Activated CD4-positive, alpha-beta T cell treated with anti-CD3 and anti-CD28 coated beads, Interleukin-2, amount 10 ng/mL, durations not matched to agents 24 days and 14 days (primary cell): ENCODE results near the gene ABCA1. TPM values are rescaled to one million over a fixed set of nuclear protein-coding genes. Genes with fewer than 3 reads are reported as not detected.

ENCODE experiments used
- DNase-seq: peaks from one replicate; pipeline ENCODE4 v3.0.0; 2022
- H3K27ac Mint-ChIP-seq: one replicate; pipeline ENCODE4 v1.8.0; 2022; ENCODE audit warnings: mild to moderate bottlenecking, mixed read lengths
- H3K27me3 Mint-ChIP-seq: one replicate; pipeline ENCODE4 v1.8.0; 2022; ENCODE audit warnings: mixed read lengths
- H3K36me3 Mint-ChIP-seq: one replicate; pipeline ENCODE4 v1.8.0; 2022; ENCODE audit warnings: low read depth, mild to moderate bottlenecking, mixed read lengths
- H3K4me1 Mint-ChIP-seq: one replicate; pipeline ENCODE4 v1.8.0; 2021; ENCODE audit warnings: mixed read lengths
- H3K4me3 Mint-ChIP-seq: one replicate; pipeline ENCODE4 v1.8.0; 2022; ENCODE audit warnings: mild to moderate bottlenecking, moderate library complexity, mixed read lengths
- H3K9me3 Mint-ChIP-seq: one replicate; pipeline ENCODE4 v1.8.0; 2021; ENCODE audit warnings: mixed read lengths
- intact Hi-C: fragments of 100-400 bp; cut with micrococcal nuclease; formaldehyde crosslinking; loops from one replicate; pipeline ENCODE4 v1.15.1; 2023
- total RNA-seq: library from RNA; stranded (reverse); gene quantifications from 2 replicates; pipeline ENCODE4 v1.2.3, GENCODE V29; 2022

The ABCA1 gene
- total RNA-seq, 1 donor from 2014 or later = 0.56 TPM

DNA sequence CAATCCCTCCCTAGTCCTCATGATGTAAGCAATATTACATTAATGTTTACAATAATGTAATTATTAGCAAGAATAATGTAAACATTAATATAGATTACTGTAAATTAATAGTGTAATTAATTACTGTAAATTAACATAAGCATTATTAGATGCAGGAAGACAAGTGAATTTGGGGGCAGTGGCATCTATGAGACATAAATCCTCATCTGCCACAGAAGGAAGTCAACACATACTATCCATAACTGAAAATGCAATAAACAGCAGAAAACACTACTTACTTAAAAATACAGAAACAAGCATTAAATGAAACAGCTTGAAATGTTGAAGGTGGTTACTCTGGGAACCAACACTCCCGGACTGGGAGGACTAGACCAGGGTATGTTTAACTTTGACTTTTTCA, 181.2 kb downstream of the ABCA1 start:
- H3K4me3 Mint-ChIP-seq = peak overlapping the region; percentile 93
- H3K4me1 Mint-ChIP-seq = peaks cover 26% of the 10 kb centered on the region
- peaks cover 6% of the 10 kb centered on the region for H3K36me3 Mint-ChIP-seq
- peak overlapping the region; percentile 96 for H3K27ac Mint-ChIP-seq
- no peaks in the 10 kb centered on the region for H3K9me3 Mint-ChIP-seq
- no peak for DNase-seq
- no peaks in the 10 kb centered on the region for H3K27me3 Mint-ChIP-seq
- intact Hi-C loops = loop anchor here (1.0 to 10.0 kb wide), 7 partner anchors 248 to 952 kb away; partner anchors contain the start of genes SLC44A1, SMC2 and TMEM38B

DNA sequence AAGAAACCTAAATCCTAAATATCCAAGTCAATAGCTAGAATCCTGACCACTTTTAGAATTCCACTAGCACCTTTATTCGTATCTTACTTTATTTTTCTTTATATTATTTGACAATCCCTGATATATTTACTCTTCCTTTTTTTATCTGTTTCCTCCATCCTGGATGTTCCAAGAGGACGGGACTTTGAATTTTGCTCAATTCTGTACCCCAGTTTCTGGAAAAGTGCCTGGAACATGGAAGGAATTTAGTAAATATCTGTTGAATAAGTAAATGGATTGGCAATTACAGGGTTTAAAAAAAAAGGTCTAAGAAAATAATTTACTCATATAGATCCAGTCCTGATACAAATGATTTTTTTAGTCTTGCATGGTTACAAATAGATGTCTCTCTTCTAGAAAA, 181.7 kb downstream of the ABCA1 start:
- H3K9me3 Mint-ChIP-seq = no peaks in the 10 kb centered on the region
- intact Hi-C loops = loop anchor here (2.0 to 10.0 kb wide), 6 partner anchors 249 to 951 kb away; partner anchors contain the start of genes SLC44A1 and TMEM38B
- peak overlapping the region; percentile 9 for H3K4me3 Mint-ChIP-seq
- peaks cover 26% of the 10 kb centered on the region for H3K4me1 Mint-ChIP-seq
- H3K36me3 Mint-ChIP-seq = peaks cover 6% of the 10 kb centered on the region
- H3K27ac Mint-ChIP-seq = no peak overlapping the region
- H3K27me3 Mint-ChIP-seq = no peaks in the 10 kb centered on the region
- no peak for DNase-seq

DNA sequence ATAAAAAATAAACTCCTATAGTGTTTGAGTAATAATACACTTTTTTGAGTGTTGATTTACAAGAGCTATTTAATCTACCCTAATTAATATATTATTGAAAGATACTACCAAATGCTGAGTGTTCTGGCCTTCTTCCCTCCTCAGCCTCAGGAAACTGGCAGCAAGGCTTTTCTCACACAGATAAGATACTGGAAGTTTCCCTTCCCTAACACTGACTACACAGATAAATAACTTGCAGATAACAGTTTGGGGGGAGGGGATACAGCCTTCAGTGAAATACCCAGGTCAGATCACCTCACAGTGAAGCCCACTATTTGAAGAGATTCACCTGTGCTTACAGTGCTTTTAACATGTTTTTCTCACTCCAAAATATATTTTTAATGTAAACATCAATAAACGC, 182.1 kb downstream of the ABCA1 start:
- H3K27ac Mint-ChIP-seq = no peak overlapping the region
- intact Hi-C loops = loop anchor here (2.0 to 10.0 kb wide), 6 partner anchors 249 to 951 kb away; partner anchors contain the start of genes SLC44A1 and TMEM38B
- H3K36me3 Mint-ChIP-seq = peaks cover 3% of the 10 kb centered on the region
- peaks cover 26% of the 10 kb centered on the region for H3K4me1 Mint-ChIP-seq
- no peaks in the 10 kb centered on the region for H3K9me3 Mint-ChIP-seq
- H3K27me3 Mint-ChIP-seq = no peaks in the 10 kb centered on the region
- DNase-seq = no peak
- no peak overlapping the region for H3K4me3 Mint-ChIP-seq

DNA sequence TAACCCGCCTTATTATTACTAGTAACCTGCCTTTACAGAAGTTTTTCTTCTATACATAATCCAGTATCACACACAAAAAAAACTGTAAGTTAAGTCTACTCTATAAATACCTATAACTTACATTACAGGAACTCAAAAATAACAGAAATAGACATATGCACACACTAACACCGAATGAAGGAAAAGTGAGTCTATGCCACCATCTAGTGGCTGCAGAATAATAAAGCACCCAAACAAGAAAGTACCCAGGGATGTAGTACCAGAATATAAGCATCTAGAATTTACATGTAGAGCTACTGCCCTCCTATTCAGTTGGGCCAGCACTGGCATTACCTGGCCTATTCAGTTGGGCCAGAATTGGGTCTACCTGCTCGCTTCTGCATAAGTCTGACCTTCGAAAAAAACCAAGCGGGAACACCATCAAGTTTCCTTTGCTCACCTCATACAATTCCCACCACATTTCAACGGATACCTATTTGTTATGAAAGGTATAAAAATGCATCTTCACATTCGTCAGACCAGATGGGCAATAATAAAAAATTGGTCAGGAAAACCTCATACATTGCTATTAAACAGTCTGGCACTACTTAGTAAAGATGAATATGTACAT, 184.5 kb downstream of the ABCA1 start:
- Mint-ChIP-seq H3K9me3 (no peaks in the 10 kb centered on the region), H3K27me3 (no peaks in the 10 kb centered on the region), H3K4me3 (no peak overlapping the region), H3K36me3 (no peaks in the 10 kb centered on the region), H3K4me1 (peaks cover 11% of the 10 kb centered on the region), H3K27ac (no peak overlapping the region)
- DNase-seq = peak; percentile 84
- intact Hi-C loops = loop anchor here (2.0 to 10.0 kb wide), 7 partner anchors 251 to 1345 kb away; partner anchors contain the start of gene TMEM38B

DNA sequence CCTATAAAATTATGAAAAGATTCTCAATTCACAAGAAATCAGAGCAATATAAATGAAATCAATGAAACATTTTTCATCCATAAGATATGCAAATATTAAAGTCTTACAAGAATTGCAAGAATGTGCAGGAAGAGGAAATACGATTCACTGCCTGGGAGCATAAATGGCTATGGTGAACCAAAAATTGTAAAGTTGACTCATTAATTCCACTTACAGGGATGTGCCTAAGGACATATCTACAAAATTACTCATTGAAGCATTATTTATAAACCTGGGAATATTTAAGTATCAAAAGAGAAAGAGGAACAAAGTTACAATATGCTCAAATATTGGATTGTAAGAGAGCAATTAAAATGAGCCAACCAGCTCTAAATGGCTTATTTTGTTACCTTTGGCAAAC, 187.3 kb downstream of the ABCA1 start:
- H3K4me1 Mint-ChIP-seq = peaks cover 2% of the 10 kb centered on the region
- H3K4me3 Mint-ChIP-seq = no peak overlapping the region
- H3K27me3 Mint-ChIP-seq = no peaks in the 10 kb centered on the region
- no peak for DNase-seq
- no peaks in the 10 kb centered on the region for H3K36me3 Mint-ChIP-seq
- intact Hi-C loops = loop anchor here (5.0 to 10.0 kb wide), 6 partner anchors 254 to 954 kb away; partner anchors contain the start of gene TMEM38B
- no peak overlapping the region for H3K27ac Mint-ChIP-seq
- H3K9me3 Mint-ChIP-seq = no peaks in the 10 kb centered on the region

DNA sequence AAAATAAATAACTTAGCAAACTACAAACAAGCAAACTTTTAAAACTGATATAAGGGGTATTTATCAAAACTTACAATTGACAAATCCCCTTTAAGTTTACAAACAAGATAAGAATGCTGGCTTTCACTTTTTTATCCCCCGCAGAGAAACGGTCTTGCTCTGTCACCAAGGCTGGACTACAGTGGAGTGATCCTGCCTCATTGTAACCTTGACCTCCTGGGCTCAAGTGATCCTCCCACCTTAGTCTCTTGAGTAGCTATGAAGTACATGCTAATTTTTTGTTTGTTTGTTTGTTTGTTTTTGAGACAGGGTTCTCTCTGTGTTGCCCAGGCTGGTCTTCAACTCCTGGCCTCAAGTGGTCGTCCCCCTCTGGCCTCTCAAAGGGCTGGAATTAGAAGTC, 189.5 kb downstream of the ABCA1 start:
- Mint-ChIP-seq H3K36me3 (no peaks in the 10 kb centered on the region), H3K27ac (no peak overlapping the region), H3K4me3 (no peak overlapping the region), H3K9me3 (no peaks in the 10 kb centered on the region), H3K4me1 (peaks cover 2% of the 10 kb centered on the region), H3K27me3 (no peaks in the 10 kb centered on the region)
- DNase-seq = no peak
- intact Hi-C loops = no loop called here

Other genes with a start within 250 kb of the ABCA1 start
- not detected in 2 replicates for gene OR13D1, start 233.6 kb downstream of the ABCA1 start, total RNA-seq
- 9.4 and 10.8 TPM in 2 replicates for gene NIPSNAP3A, start 180.5 kb downstream of the ABCA1 start, total RNA-seq
- 0.19 and 0.66 TPM in 2 replicates for gene NIPSNAP3B, start 164.0 kb downstream of the ABCA1 start, total RNA-seq